Measurements from ENCODE around the gene CCDC86. TPM values are rescaled to one million over a fixed set of nuclear protein-coding genes. Genes with fewer than 3 reads are reported as not detected.
A peak's percentile ranks its signal among the peaks of the same experiment; 100 is the strongest.

CCDC86 gene
- total RNA-seq, 2 donors from 2014 or later = 10.9 to 32.1 TPM

DNA sequence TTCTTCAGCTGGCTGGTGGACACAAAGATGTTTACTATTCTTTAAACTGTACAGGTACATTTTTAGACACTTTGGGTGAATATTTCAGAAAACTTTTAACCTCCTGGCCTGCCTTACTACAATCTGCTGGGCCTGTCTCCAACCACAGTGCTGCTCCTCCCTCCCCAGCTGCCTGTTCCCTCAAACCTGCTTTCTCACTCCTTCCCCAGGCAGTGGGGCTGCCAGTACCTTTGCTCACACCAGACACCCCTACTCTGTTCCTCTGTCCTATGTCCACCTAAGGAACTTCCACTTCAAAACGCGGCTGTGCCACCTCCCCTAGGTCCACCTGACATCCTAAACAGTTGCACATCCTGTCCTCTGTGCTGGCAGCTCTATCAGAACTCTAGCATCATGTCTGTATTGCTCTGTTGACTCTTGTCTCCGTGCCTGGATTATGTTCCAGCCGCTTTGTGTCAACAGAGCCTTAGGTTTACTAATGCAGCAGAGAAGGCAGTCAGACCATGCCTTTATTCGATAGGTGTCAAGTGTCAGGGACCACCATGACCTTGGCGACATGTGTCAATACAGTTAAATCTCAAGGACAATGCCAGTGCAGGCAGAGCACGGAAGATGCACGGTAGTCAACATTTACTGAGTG, 38.9 kb downstream of the CCDC86 start:
- Histone ChIP-seq H3K27ac (no peak overlapping the region), H3K4me1 (no peaks in the 10 kb centered on the region), H3K27me3 (no peaks in the 10 kb centered on the region), H3K36me3 (no peaks in the 10 kb centered on the region), H3K9ac (ENCODE audit: low read depth in 2 of 2, low read length in 2 of 2) (no peak overlapping the region), H3K9me3 (no peaks in the 10 kb centered on the region), H3K4me3 (no peak overlapping the region)
- no peak for DNase-seq
- TF ChIP-seq, protein P1, sequence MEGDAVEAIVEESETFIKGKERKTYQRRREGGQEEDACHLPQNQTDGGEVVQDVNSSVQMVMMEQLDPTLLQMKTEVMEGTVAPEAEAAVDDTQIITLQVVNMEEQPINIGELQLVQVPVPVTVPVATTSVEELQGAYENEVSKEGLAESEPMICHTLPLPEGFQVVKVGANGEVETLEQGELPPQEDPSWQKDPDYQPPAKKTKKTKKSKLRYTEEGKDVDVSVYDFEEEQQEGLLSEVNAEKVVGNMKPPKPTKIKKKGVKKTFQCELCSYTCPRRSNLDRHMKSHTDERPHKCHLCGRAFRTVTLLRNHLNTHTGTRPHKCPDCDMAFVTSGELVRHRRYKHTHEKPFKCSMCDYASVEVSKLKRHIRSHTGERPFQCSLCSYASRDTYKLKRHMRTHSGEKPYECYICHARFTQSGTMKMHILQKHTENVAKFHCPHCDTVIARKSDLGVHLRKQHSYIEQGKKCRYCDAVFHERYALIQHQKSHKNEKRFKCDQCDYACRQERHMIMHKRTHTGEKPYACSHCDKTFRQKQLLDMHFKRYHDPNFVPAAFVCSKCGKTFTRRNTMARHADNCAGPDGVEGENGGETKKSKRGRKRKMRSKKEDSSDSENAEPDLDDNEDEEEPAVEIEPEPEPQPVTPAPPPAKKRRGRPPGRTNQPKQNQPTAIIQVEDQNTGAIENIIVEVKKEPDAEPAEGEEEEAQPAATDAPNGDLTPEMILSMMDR (IDR thresholded peaks at IDR 0.05) = no peak
- intact Hi-C loops (cut with DNase I) = no loop called here

DNA sequence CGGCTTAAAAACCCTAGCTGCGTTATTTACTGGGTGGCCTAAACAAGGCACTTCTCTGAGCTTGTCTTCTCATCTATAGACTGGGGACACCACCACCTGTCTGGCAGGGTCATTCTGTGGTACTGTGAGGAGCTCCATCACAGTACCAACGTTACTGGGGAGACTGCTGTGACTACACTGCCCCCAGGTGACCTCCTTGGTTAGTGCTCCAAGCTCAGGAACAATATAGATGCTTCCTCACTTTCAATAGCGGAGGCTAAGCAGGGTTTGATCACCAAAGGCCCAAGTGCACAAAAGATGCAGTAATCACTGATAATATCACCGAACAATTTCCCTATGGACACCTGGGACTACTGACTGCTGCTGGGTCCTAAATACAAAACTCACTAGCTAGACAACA, 45.6 kb downstream of the CCDC86 start:
- Histone ChIP-seq H3K27me3 (no peaks in the 10 kb centered on the region), H3K36me3 (no peaks in the 10 kb centered on the region), H3K4me1 (no peaks in the 10 kb centered on the region), H3K4me3 (no peak overlapping the region), H3K9me3 (no peaks in the 10 kb centered on the region), H3K27ac (no peak overlapping the region), H3K9ac (ENCODE audit: low read depth in 2 of 2, low read length in 2 of 2) (no peak overlapping the region)
- TF ChIP-seq, protein P1 (IDR thresholded peaks at IDR 0.05) = peak; percentile 54
- peak; percentile 64 for DNase-seq
- intact Hi-C loops (cut with DNase I) = no loop called here

DNA sequence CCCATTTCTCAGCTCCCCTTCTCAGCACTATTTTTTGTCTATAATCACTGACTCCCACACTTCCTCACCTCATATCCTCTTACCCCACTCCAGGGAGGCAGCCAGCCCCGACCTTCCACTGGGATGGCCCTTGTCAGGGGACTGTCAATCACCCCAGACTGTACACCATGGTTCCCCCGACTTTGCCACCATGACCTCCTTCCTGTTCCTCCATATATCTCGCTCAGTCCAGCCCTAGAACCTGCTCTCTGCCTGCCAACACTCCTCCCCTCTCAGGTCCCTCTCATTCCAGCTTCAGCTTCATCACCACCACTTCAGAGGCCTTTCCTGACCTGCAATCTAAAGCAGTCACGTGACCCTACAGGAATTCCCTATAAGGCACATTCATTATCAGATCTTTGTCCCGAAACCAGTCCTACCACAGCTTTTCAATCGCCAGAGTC, 48.0 kb downstream of the CCDC86 start:
- H3K27me3 ChIP-seq = no peaks in the 10 kb centered on the region
- H3K36me3 ChIP-seq = no peaks in the 10 kb centered on the region
- H3K4me1 ChIP-seq = no peaks in the 10 kb centered on the region
- DNase-seq = no peak
- no peak overlapping the region for H3K27ac ChIP-seq
- H3K4me3 ChIP-seq = no peak overlapping the region
- TF ChIP-seq, protein P1 (IDR thresholded peaks at IDR 0.05) = no peak
- no peaks in the 10 kb centered on the region for H3K9me3 ChIP-seq
- H3K9ac ChIP-seq (ENCODE audit: low read depth in 2 of 2, low read length in 2 of 2) = no peak overlapping the region
- intact Hi-C loops (cut with DNase I) = loop anchor here (5.0 kb wide), 1 partner anchor 58 kb away; no protein-coding TSS in a partner anchor

DNA sequence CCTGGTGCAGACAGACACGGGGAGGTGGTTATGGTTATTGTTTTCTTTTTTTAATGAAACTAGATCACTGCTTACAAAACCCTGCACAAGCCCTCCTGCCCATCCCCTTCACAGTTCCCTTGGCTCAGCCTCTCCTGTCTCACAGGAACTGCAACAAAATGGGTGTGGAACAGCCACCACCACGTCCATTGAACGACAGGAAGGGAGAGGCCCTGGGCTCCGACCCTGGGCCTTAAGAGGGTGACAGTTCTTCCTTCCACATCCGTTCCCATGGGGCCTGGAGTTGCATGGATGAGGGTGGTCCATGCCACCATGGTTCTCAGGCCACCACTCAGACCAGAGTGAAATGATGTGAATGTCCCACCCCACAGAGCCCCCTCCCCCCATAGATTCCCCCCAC, 48.8 kb downstream of the CCDC86 start:
- no peaks in the 10 kb centered on the region for H3K36me3 ChIP-seq
- H3K4me3 ChIP-seq = no peak overlapping the region
- intact Hi-C loops (cut with DNase I) = loop anchor here (5.0 kb wide), 1 partner anchor 58 kb away; no protein-coding TSS in a partner anchor
- DNase-seq = no peak
- no peaks in the 10 kb centered on the region for H3K4me1 ChIP-seq
- H3K9me3 ChIP-seq = no peaks in the 10 kb centered on the region
- TF ChIP-seq, protein P1 (IDR thresholded peaks at IDR 0.05) = no peak
- no peak overlapping the region for H3K9ac ChIP-seq (ENCODE audit: low read depth in 2 of 2, low read length in 2 of 2)
- H3K27me3 ChIP-seq = no peaks in the 10 kb centered on the region
- H3K27ac ChIP-seq = no peak overlapping the region

DNA sequence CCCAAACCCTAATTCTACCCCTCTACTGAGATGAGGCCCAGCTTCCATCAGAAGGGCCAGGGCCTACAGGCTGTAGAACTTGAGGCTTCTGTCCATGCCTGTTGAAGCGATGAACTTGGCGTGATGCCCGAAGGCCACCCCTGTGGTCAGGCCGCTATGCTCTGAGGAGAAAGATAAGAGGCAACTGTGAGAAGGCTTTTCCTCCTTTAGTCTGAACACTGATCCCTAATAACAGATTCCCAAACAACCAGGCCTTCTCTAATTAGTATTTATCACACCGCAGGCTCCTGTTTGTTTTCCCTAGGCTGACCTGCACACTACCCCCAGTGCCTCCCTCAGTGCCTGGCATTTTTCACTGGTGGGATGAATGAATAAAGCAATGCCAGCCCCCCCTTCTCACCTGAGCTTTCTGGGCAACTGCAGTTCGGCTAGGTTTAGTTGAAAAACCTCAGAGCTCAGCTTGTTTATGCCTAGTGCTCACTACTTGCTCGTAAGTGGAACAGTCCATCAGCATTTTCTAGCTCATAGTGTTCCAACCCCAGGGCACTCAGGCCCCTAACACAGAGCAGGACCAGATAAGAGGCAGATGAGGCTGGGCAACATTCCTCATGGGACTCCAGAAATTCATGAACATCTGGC, 49.3 kb downstream of the CCDC86 start:
- no peak overlapping the region for H3K4me3 ChIP-seq
- peaks cover 4% of the 10 kb centered on the region for H3K36me3 ChIP-seq
- no peak for DNase-seq
- no peak overlapping the region for H3K9ac ChIP-seq (ENCODE audit: low read depth in 2 of 2, low read length in 2 of 2)
- H3K4me1 ChIP-seq = no peaks in the 10 kb centered on the region
- H3K27ac ChIP-seq = no peak overlapping the region
- TF ChIP-seq, protein P1 (IDR thresholded peaks at IDR 0.05) = no peak
- no peaks in the 10 kb centered on the region for H3K27me3 ChIP-seq
- intact Hi-C loops (cut with DNase I) = loop anchor here (5.0 kb wide), 1 partner anchor 59 kb away; no protein-coding TSS in a partner anchor
- H3K9me3 ChIP-seq = no peaks in the 10 kb centered on the region
